ENCODE results near the gene WDR12. TPM values are rescaled to one million over a fixed set of nuclear protein-coding genes. Genes with fewer than 3 reads are reported as not detected.
"Not testable (repeated sequence)": the region's sequence is repeated elsewhere in the genome, so short reads cannot be mapped to it uniquely, and the experiment has no call there.

WDR12 gene
- total RNA-seq, 1 donor from 2014 or later, result 2.1 TPM

DNA sequence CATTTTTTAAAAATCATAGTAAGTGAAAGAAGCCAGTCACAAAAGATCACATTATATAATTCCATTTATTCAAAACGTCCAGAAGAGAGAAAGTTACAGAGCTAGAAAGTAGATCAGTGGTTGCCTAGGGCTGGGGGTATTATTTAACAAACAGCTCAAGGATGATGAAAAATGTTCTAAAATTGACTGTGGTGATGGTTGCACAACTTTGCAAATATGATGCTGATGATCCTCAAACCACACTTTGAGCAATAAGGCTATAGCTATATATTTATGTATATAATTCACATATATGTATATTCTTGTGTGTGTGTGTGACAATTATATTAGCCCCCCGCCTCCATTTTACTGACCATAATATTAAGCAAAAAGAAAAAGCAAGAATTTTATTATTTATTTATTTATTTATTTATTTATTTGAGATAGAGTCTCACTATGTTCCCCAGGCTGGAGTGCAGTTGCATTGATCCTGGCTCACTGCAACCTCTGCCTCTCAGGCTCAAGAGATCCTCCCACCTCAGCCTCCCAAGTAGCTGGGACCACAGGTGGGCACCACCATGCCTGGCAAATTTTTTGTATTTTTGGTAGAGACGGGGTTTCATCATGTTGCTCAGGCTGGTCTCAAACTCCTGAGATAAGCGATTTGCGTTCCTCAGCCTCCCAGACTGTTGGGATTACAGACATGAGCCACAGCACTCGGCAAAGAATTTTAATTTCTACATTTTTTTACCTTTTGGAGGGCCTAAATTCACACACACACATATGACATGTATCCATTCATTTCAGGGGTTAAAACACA, 1.9 kb downstream of the WDR12 start:
- DNase-seq (ENCODE audit: low spot score in 2 of 2), result no peak
- peaks cover 0 to 7% of the 10 kb centered on the region in 2 donors for H3K36me3 ChIP-seq
- peaks cover 0 to 11% of the 10 kb centered on the region in 2 donors for H3K4me1 ChIP-seq
- TF ChIP-seq CTCF (IDR thresholded peaks at IDR 0.05), result no peak
- intact Hi-C loops (cut with DNase I), result loop anchor here (5.0 kb wide), 2 partner anchors 103 to 277 kb away; partner anchors contain the start of genes FAM117B and NBEAL1
- no peaks in the 10 kb centered on the region for H3K9me3 ChIP-seq
- no peaks in the 10 kb centered on the region for H3K27me3 ChIP-seq
- H3K27ac ChIP-seq, result no peak overlapping the region
- H3K4me3 ChIP-seq, result no peak overlapping the region

GRCh38 chr2:202908186-202908585, 3.3 kb downstream of the WDR12 start:
- intact Hi-C loops (cut with DNase I), result no loop called here
- Histone ChIP-seq H3K4me1 (peaks cover 0 to 11% of the 10 kb centered on the region in 2 donors), H3K36me3 (peaks cover 0 to 7% of the 10 kb centered on the region in 2 donors), H3K27me3 (no peaks in the 10 kb centered on the region), H3K4me3 (no peak overlapping the region), H3K9me3 (no peaks in the 10 kb centered on the region), H3K27ac (no peak overlapping the region)
- DNase-seq (ENCODE audit: low spot score in 2 of 2), result no peak
- no peak for TF ChIP-seq CTCF (IDR thresholded peaks at IDR 0.05)

DNA sequence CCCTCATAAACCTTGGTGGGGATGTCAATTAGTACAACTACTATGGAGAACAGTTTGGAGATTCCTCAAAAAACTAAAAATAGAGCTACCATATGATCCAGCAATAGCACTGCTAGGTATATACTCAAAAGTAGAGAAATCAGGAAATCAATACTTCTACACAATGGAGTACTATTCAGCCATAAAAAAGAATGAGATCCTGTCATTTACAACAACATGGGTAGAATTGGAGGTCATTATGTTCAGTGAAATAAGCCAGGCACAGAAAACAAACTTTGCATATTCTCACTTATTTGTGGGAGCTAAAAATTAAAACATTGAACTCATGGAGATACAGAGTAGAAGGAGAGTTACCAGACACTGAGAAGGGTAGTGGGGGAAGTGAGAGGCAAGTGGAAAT, 6.0 kb downstream of the WDR12 start:
- H3K4me1 ChIP-seq; H3K27me3 ChIP-seq; H3K4me3 ChIP-seq; intact Hi-C loops (cut with DNase I); DNase-seq (ENCODE audit: low spot score in 2 of 2); H3K27ac ChIP-seq; H3K9me3 ChIP-seq: not testable (repeated sequence)
- peaks cover 0 to 11% of the 10 kb centered on the region in 2 donors for H3K36me3 ChIP-seq

DNA sequence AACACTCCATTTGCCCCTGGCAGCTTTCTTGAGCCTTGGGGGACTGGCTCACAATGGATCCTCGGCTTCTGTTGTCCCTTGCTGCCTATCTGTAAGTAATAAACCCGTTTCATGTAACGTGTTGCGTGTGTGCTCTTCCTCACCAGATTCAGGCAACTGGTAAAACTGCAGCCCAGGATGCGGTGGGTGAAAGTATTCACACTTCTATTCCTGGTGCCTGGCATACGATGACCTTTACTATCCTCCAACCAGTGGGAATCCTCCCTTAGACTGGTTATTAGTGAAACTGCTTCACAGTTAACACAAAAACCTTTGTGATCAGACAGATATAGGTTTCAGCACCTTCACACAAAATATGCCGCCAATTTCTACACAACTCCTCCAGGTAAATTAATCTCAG, 26.3 kb downstream of the WDR12 start:
- no peak for DNase-seq (ENCODE audit: low spot score in 2 of 2)
- TF ChIP-seq CTCF (IDR thresholded peaks at IDR 0.05), result no peak
- Histone ChIP-seq H3K9me3 (no peaks in the 10 kb centered on the region), H3K4me3 (no peak overlapping the region), H3K27me3 (no peaks in the 10 kb centered on the region), H3K4me1 (no peaks in the 10 kb centered on the region), H3K36me3 (peaks cover 6 to 29% of the 10 kb centered on the region in 2 donors), H3K27ac (no peak overlapping the region)
- intact Hi-C loops (cut with DNase I), result no loop called here

- Histone ChIP-seq H3K4me3 (no peak overlapping the region), H3K9me3 (no peaks in the 10 kb centered on the region), H3K36me3 (peaks cover 6 to 22% of the 10 kb centered on the region in 2 donors), H3K27me3 (no peaks in the 10 kb centered on the region), H3K4me1 (no peaks in the 10 kb centered on the region), H3K27ac (no peak overlapping the region)
- DNase-seq (ENCODE audit: low spot score in 2 of 2), result no peak
- intact Hi-C loops (cut with DNase I), result no loop called here
- no peak for TF ChIP-seq CTCF (IDR thresholded peaks at IDR 0.05)
Measured at GRCh38 chr2:202883987-202884675, 27.3 kb downstream of the WDR12 start.

DNA sequence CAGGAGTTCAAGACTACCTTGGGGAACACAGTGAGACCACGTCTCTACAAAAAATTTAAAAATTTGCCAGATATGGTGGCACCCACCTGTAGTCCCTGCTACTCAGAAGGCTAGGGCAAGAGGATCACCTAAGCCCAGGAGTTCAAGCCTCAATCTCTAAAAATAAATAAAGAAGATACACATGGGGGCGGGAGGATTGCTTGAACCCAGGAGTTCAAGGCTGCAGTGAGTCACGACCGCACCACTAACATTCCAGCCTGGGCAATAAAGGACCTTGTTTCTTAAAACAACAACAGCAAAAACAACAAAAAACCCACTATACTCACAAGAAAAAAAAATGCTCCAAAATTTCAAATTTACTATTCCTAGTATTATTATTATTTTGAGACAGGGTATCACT, 29.9 kb downstream of the WDR12 start:
- H3K4me3 ChIP-seq, result no peak overlapping the region
- H3K27ac ChIP-seq, result no peak overlapping the region
- H3K27me3 ChIP-seq, result no peaks in the 10 kb centered on the region
- H3K36me3 ChIP-seq, result peaks cover 6 to 22% of the 10 kb centered on the region in 2 donors
- TF ChIP-seq CTCF (IDR thresholded peaks at IDR 0.05), result no peak
- H3K4me1 ChIP-seq, result no peaks in the 10 kb centered on the region
- intact Hi-C loops (cut with DNase I), result no loop called here
- no peak for DNase-seq (ENCODE audit: low spot score in 2 of 2)
- H3K9me3 ChIP-seq, result no peaks in the 10 kb centered on the region

Data from ascending aorta (tissue), 2 donors.